Effector memory CD4-positive, alpha-beta T cell (primary cell): Measurements from ENCODE around the gene HECW1.

Source experiments
- DNase-seq, 3 donors: peaks; one replicate each; pipeline ENCODE4 v3.0.0-alpha.2; 2020
- H3K27ac ChIP-seq: 2 replicates; pipeline ENCODE4 v1.7.0; 2013; ENCODE audit warnings: mild to moderate bottlenecking, low read length, moderate library complexity; ENCODE audit not compliant: insufficient read depth, poor library complexity, severe bottlenecking
- H3K27me3 ChIP-seq: replicated peaks from 2 replicates; pipeline ENCODE4 v1.7.0; 2013; ENCODE audit warnings: mild to moderate bottlenecking, low read length; ENCODE audit not compliant: insufficient read depth, control insufficient read depth, poor library complexity, severe bottlenecking
- H3K36me3 ChIP-seq: 2 replicates; pipeline ENCODE4 v1.7.0; 2013; ENCODE audit warnings: mild to moderate bottlenecking, low read length, moderate library complexity; ENCODE audit not compliant: control insufficient read depth, insufficient read depth
- H3K4me1 ChIP-seq: 2 replicates; pipeline ENCODE4 v1.7.0; 2013; ENCODE audit warnings: low read length, mild to moderate bottlenecking; ENCODE audit not compliant: control insufficient read depth, insufficient read depth, poor library complexity, severe bottlenecking
- H3K4me3 ChIP-seq: 2 replicates; pipeline ENCODE4 v1.7.0; 2013; ENCODE audit warnings: low read length, low read depth, mild to moderate bottlenecking; ENCODE audit not compliant: insufficient read depth, poor library complexity, severe bottlenecking
- H3K9me3 ChIP-seq: 2 replicates; pipeline ENCODE4 v1.7.0; 2013; ENCODE audit warnings: mild to moderate bottlenecking, low read length, moderate library complexity; ENCODE audit not compliant: control insufficient read depth

Gene HECW1

DNA sequence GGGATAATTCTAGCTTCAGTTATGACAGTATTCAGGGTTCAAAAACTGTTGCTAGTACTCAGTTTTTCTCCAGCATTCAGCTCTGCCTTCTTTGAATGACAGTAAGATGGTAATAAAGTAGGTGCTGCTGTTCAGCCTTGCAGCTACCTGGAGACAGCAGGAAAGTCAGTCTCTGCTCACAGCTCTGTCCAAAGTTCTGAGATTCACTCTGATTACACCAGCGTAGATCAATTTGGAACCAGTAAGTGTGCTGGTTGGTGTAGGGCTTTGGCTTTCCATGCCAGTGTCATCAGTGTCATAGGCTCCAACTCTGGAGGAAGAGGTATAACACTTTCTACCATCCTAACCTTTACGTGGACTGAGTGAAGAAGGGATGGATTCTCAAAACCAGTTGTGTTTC, 496.6 kb downstream of the HECW1 start:
- no peak for DNase-seq
- no peak overlapping the region for H3K27ac ChIP-seq
- peaks cover 32% of the 10 kb centered on the region for H3K36me3 ChIP-seq
- peaks cover 27% of the 10 kb centered on the region for H3K4me1 ChIP-seq
- no peaks in the 10 kb centered on the region for H3K27me3 ChIP-seq
- H3K4me3 ChIP-seq: no peak overlapping the region
- no peaks in the 10 kb centered on the region for H3K9me3 ChIP-seq

DNA sequence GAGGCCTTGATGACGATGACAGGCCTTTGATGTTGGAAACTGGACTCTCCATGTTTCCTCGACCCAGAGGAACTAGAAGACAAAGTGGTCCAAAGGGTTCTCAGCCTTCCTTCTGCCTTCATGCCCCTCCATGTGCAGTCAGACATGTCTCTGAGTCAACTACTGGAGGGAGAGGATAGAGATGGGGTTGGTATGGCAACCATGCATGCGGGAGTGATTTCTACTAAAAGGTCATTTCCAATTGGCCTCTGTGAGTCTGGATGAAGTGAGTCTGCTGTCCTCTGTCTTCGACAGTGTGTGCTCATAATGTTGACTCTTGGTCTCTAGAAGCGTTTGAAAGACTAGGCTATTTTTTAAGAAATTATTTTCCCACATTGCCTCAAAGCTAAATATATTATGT, 499.7 kb downstream of the HECW1 start:
- no peak for DNase-seq
- Histone ChIP-seq H3K36me3 (peaks cover 52% of the 10 kb centered on the region), H3K27ac (no peak overlapping the region), H3K9me3 (no peaks in the 10 kb centered on the region), H3K27me3 (no peaks in the 10 kb centered on the region), H3K4me1 (peaks cover 29% of the 10 kb centered on the region), H3K4me3 (no peak overlapping the region)

DNA sequence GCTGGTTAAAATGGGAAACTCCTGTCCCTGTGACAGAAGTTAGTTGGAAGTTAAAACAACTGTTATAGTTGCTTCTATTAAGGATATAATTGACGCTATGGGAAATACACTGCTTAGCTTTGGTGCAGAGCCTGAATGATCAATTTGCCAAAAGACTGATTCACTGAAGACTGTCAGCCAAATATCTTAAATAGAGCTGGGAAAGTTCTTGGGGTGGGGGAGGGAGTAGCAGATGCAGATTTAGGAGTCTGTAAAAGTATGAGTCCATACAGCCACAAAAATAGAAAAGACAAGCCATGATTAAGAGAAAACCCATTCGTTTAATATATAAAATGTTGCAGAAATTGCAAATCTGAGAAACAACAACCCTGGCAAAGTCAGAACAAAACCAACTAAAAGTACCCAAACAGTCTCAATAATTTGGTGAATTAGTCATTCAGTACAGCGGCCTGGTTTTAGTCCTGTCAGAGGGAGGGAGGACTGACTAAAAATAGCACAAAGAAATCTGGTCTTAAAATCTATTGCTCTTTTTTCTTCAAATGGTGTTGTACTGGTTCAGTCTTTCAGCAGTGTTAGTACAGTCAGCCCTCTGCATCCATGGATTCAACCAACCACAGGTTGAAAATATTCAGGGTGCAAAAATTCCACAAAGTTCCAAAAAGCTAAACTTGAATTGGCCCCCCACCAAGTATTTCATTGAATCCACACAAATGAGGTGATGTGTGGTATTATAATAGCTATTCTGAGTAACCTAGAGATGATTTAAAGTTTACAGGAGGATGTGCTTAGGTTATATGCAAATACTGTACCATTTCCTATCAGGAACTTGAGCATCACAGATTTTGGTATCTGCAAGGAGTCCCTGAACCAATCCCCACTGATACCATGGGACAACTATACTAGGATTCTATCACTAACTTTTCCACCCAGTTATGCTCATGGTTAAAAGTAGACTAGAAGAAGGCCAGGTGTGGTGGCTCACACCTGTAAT, 500.4 kb downstream of the HECW1 start:
- Histone ChIP-seq H3K27me3 (no peaks in the 10 kb centered on the region), H3K27ac (no peak overlapping the region), H3K36me3 (peaks cover 58% of the 10 kb centered on the region), H3K9me3 (no peaks in the 10 kb centered on the region), H3K4me1 (peaks cover 33% of the 10 kb centered on the region), H3K4me3 (no peak overlapping the region)
- no peak for DNase-seq
